Activated CD8-positive, alpha-beta memory T cell treated with anti-CD3 and anti-CD28 coated beads, Interleukin-2, amount 10 ng/mL, durations not matched to agents 7 days and 5 days (primary cell): ENCODE results near the gene RBMS2. TPM values are rescaled to one million over a fixed set of nuclear protein-coding genes. Genes with fewer than 3 reads are reported as not detected.
"Not testable (repeated sequence)": the region's sequence is repeated elsewhere in the genome, so short reads cannot be mapped to it uniquely, and the experiment has no call there.

Source experiments
- ATAC-seq: fragments of 150-1000 bp; cut with Tn5 transposase; one replicate; pipeline ENCODE4 v1.10.0; 2021; ENCODE audit warnings: moderate library complexity
- CTCF ChIA-PET: fragments of 350-600 bp; sonication (Branson Sonifier 250); formaldehyde crosslinking; loops from one replicate; lab custom pipeline; 2021; ENCODE audit warnings: antibody characterized with exemption; lab: Charles Lee
- DNase-seq: peaks from one replicate; pipeline ENCODE4 v3.0.0-alpha.2; 2020
- H3K27ac Mint-ChIP-seq: one replicate; pipeline ENCODE4 v1.8.0; 2021; ENCODE audit warnings: mild to moderate bottlenecking, mixed read lengths
- H3K27me3 Mint-ChIP-seq: one replicate; pipeline ENCODE4 v1.8.0; 2021; ENCODE audit warnings: mixed read lengths
- H3K36me3 Mint-ChIP-seq: one replicate; pipeline ENCODE4 v1.8.0; 2021; ENCODE audit warnings: mild to moderate bottlenecking, mixed read lengths
- H3K4me1 Mint-ChIP-seq: one replicate; pipeline ENCODE4 v1.8.0; 2021; ENCODE audit warnings: mixed read lengths
- H3K4me3 Mint-ChIP-seq: one replicate; pipeline ENCODE4 v1.8.0; 2021; ENCODE audit warnings: mild to moderate bottlenecking, moderate library complexity, mixed read lengths
- H3K9me3 Mint-ChIP-seq: one replicate; pipeline ENCODE4 v1.8.0; 2022; ENCODE audit warnings: low read depth, mixed read lengths
- total RNA-seq, 2 experiments: library from RNA; stranded (reverse); gene quantifications; one replicate each; pipeline ENCODE4 v1.2.3, GENCODE V29; 2021

The RBMS2 gene
- total RNA-seq, 2 experiments from 2014 or later = 9.3 to 10.0 TPM

GRCh38 chr12:56493409-56494105 is 28.1 kb upstream of the RBMS2 start:
- DNase-seq, H3K27ac Mint-ChIP-seq, H3K4me1 Mint-ChIP-seq, H3K4me3 Mint-ChIP-seq, H3K9me3 Mint-ChIP-seq, H3K36me3 Mint-ChIP-seq, ATAC-seq, CTCF ChIA-PET: not testable (repeated sequence)
- peaks cover 41% of the 10 kb centered on the region for H3K27me3 Mint-ChIP-seq

GRCh38 chr12:56494106-56494415 is 27.6 kb upstream of the RBMS2 start:
- H3K36me3 Mint-ChIP-seq, CTCF ChIA-PET: not testable (repeated sequence)
- H3K27me3 Mint-ChIP-seq = peaks cover 40% of the 10 kb centered on the region

DNA sequence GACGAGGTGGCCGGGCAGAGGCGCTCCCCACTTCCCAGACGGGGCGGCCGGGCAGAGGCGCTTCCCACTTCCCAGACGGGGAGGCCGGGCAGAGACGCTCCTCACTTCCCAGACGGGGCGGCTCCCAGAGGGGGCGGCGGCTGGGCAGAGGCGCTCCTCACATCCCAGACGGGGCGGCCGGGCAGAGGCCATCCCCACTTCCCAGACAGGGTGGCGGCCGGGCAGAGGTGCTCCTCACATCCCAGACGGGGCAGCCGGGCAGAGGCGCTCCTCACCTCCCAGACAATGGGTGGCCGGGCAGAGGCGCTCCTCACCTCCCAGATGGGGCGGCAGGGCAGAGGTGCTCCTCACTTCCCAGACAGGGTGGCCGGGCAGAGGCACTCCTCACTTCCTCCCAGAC is 27.1 kb upstream of the RBMS2 start:
- DNase-seq, ATAC-seq, CTCF ChIA-PET, H3K36me3 Mint-ChIP-seq, H3K4me3 Mint-ChIP-seq, H3K4me1 Mint-ChIP-seq, H3K9me3 Mint-ChIP-seq, H3K27ac Mint-ChIP-seq: not testable (repeated sequence)
- H3K27me3 Mint-ChIP-seq = peaks cover 38% of the 10 kb centered on the region

More at GRCh38 chr12:56494106-56494415, 27.6 kb upstream of the RBMS2 start:
- not testable (repeated sequence) for H3K9me3 Mint-ChIP-seq, DNase-seq, H3K27ac Mint-ChIP-seq, H3K4me1 Mint-ChIP-seq, ATAC-seq, H3K4me3 Mint-ChIP-seq

DNA sequence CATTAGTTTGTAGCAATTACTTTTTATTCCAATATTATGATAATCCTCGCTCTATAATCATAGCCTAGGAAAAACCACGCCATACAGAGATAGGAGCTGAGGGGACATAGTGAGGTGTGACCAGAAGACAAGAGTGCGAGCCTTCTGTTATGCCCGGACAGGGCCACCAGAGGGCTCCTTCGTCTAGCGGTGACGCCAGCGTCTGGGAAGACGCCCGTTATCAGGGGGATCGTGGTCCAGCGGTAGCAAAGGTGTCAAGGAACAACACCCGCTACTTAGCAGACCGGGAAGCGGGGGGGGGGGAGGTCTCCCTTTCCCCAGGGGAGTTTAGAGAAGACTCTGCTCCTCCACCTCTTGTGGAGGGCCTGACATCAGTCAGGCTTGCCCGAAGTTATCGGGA is 24.9 kb upstream of the RBMS2 start:
- not testable (repeated sequence) for H3K4me3 Mint-ChIP-seq, ATAC-seq

GRCh38 chr12:56498126-56498902 is 23.3 kb upstream of the RBMS2 start:
- ATAC-seq, H3K4me3 Mint-ChIP-seq, H3K36me3 Mint-ChIP-seq, H3K9me3 Mint-ChIP-seq, H3K4me1 Mint-ChIP-seq, DNase-seq, CTCF ChIA-PET, H3K27ac Mint-ChIP-seq: not testable (repeated sequence)
- peaks cover 21% of the 10 kb centered on the region for H3K27me3 Mint-ChIP-seq

More for the DNA sequence above, 24.9 kb upstream of the RBMS2 start:
- H3K4me1 Mint-ChIP-seq, DNase-seq, H3K36me3 Mint-ChIP-seq, H3K27ac Mint-ChIP-seq, H3K9me3 Mint-ChIP-seq: not testable (repeated sequence)
- H3K27me3 Mint-ChIP-seq = peaks cover 26% of the 10 kb centered on the region
- CTCF ChIA-PET = interaction anchor here (1.2 kb wide), 1 partner anchor 94 kb away, joined by 4 read pairs; no protein-coding TSS in a partner anchor

GRCh38 chr12:56499452-56499851 is 22.2 kb upstream of the RBMS2 start:
- not testable (repeated sequence) for DNase-seq, H3K27ac Mint-ChIP-seq, ATAC-seq, H3K36me3 Mint-ChIP-seq, H3K9me3 Mint-ChIP-seq, H3K4me1 Mint-ChIP-seq, H3K4me3 Mint-ChIP-seq
- peaks cover 21% of the 10 kb centered on the region for H3K27me3 Mint-ChIP-seq
- CTCF ChIA-PET = interaction anchor here (1.2 kb wide), 1 partner anchor 15 kb away, joined by 4 read pairs; no protein-coding TSS in a partner anchor

GRCh38 chr12:56499879-56500278 is 21.7 kb upstream of the RBMS2 start:
- not testable (repeated sequence) for DNase-seq, H3K27ac Mint-ChIP-seq, H3K36me3 Mint-ChIP-seq, H3K9me3 Mint-ChIP-seq, H3K4me3 Mint-ChIP-seq, H3K4me1 Mint-ChIP-seq, ATAC-seq
- CTCF ChIA-PET = interaction anchor here (1.2 kb wide), 1 partner anchor 14 kb away, joined by 4 read pairs; no protein-coding TSS in a partner anchor
- peaks cover 21% of the 10 kb centered on the region for H3K27me3 Mint-ChIP-seq

GRCh38 chr12:56510786-56511185 is 10.8 kb upstream of the RBMS2 start:
- Mint-ChIP-seq H3K4me3 (no peak overlapping the region), H3K4me1 (peaks cover 4% of the 10 kb centered on the region), H3K27ac (no peak overlapping the region), H3K9me3 (no peaks in the 10 kb centered on the region), H3K27me3 (peaks cover 23% of the 10 kb centered on the region), H3K36me3 (no peaks in the 10 kb centered on the region)
- DNase-seq (no peak), ATAC-seq (no peak)
- CTCF ChIA-PET = interaction anchor here (1.6 kb wide), 1 partner anchor 63 kb away, joined by 7 read pairs; no protein-coding TSS in a partner anchor

- not testable (repeated sequence) for H3K4me1 Mint-ChIP-seq, H3K36me3 Mint-ChIP-seq, H3K9me3 Mint-ChIP-seq, H3K4me3 Mint-ChIP-seq, H3K27ac Mint-ChIP-seq, DNase-seq, ATAC-seq
- CTCF ChIA-PET = interaction anchor here (0.8 to 4.5 kb wide), 34 partner anchors 10 to 488 kb away, joined by 3 to 43 read pairs (median 5); partner anchors contain the start of gene PTGES3
- H3K27me3 Mint-ChIP-seq = peaks cover 23% of the 10 kb centered on the region
Observed at GRCh38 chr12:56514014-56514318, 7.7 kb upstream of the RBMS2 start.

DNA sequence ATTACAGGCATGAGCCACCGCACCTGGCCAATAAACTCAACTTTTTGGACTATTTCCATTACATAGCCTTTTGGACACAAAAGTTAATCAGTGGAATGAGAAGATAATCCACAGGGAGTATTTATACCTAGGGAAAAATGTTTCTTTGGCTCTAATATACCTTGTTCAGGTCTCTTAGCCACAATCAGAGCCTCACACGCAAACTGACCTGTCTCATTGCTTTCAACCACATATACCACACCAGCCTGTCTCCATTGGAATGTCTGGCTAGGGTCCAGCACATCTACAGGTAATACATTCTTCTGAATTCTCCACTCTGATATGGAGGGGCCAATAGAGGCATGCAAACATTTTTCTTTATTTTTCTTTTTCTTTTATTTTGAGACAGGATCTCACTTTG is 3.8 kb upstream of the RBMS2 start:
- H3K27me3 Mint-ChIP-seq = peaks cover 4% of the 10 kb centered on the region
- ATAC-seq (no peak), DNase-seq (no peak)
- CTCF ChIA-PET = no interaction called here
- H3K36me3 Mint-ChIP-seq = no peaks in the 10 kb centered on the region
- no peaks in the 10 kb centered on the region for H3K9me3 Mint-ChIP-seq
- H3K4me3 Mint-ChIP-seq = no peak overlapping the region
- H3K4me1 Mint-ChIP-seq = peaks cover 32% of the 10 kb centered on the region
- H3K27ac Mint-ChIP-seq = no peak overlapping the region

DNA sequence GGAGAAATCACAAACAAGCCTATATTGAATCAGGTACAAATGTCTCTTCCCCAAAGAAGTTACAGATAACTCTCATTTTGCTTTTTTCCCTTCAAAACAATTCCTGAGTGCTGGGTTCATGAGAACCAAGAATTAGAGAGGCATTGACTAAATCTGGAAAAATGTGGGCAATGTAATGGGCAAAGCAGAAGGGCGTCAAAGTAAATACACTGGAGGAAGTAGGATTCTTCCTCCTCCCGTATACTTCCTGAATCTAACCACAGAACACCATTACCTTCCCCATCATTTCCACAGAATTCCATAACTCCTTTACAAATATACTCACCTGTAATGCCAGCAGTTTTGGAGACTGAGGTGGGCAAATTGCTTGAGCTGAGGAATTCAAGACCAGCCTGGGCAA is 3.0 kb upstream of the RBMS2 start:
- Mint-ChIP-seq H3K4me3 (no peak overlapping the region), H3K27me3 (peaks cover 4% of the 10 kb centered on the region), H3K27ac (no peak overlapping the region), H3K4me1 (peaks cover 34% of the 10 kb centered on the region), H3K36me3 (no peaks in the 10 kb centered on the region), H3K9me3 (no peaks in the 10 kb centered on the region)
- ATAC-seq (no peak), DNase-seq (no peak)
- CTCF ChIA-PET = no interaction called here

DNA sequence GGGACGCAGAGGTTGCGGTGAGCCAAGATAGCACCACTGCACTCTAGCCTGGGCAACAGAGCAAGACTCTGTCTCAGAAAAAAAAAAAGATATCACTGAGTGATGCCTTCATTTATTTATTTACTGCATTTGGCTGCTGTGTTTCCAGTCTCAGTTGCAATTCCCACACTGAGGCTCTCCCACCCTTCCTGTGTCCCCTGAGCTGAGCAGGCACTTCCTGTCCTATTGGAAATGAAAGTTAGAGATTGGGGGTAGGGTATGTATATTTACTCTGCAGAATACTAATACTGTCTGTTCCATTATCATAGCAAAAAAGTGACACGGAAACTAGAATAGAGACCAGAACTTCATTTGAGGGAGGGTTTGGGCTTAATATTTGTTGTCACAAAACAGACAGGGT is 1.6 kb upstream of the RBMS2 start:
- DNase-seq = no peak

DNA sequence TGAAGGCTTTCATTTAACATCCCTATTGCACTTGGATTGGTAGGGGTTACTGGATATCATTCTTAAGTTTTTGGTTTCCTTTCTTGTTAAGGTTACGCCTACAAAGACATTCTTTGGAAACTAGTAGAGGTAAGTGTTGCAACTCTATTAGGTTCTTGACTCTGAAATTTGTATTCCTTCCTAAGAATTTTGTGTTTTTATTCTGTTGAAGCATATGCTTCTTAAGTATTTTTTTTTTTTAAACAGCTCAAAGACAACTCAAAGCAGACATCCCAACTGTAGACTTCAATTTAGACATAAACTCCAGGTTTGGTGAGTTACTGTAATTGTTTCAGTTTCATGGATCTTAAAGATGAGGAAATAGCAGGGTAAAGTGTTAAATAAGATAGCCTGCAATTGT is 1.1 kb upstream of the RBMS2 start:
- Mint-ChIP-seq H3K4me3 (no peak overlapping the region), H3K36me3 (no peaks in the 10 kb centered on the region), H3K4me1 (peaks cover 34% of the 10 kb centered on the region)

More for the DNA sequence above, 1.6 kb upstream of the RBMS2 start:
- Mint-ChIP-seq H3K4me1 (peaks cover 34% of the 10 kb centered on the region), H3K36me3 (no peaks in the 10 kb centered on the region), H3K27me3 (no peaks in the 10 kb centered on the region), H3K4me3 (no peak overlapping the region), H3K9me3 (no peaks in the 10 kb centered on the region), H3K27ac (no peak overlapping the region)
- ATAC-seq = no peak
- CTCF ChIA-PET = interaction anchor here (2.1 to 3.2 kb wide), 2 partner anchors 53 to 69 kb away, joined by 14 to 16 read pairs; no protein-coding TSS in a partner anchor

More for the DNA sequence above, 1.1 kb upstream of the RBMS2 start:
- Mint-ChIP-seq H3K9me3 (no peaks in the 10 kb centered on the region), H3K27me3 (no peaks in the 10 kb centered on the region), H3K27ac (no peak overlapping the region)
- DNase-seq (no peak), ATAC-seq (no peak)
- CTCF ChIA-PET = interaction anchor here (1.1 to 3.2 kb wide), 3 partner anchors 53 to 69 kb away, joined by 4 to 16 read pairs (median 14); no protein-coding TSS in a partner anchor
